HG03095 (cell line): ENCODE data around the gene ASB18.

ENCODE experiments used
- ATAC-seq: cut with Tn5 transposase; IDR thresholded peaks from one replicate; pipeline ENCODE4 v1.9.1; 2021; ENCODE audit warnings: moderate library complexity; ENCODE audit not compliant: unreplicated experiment

The ASB18 gene

GRCh38 chr2:236176951-236177350 is 87.3 kb downstream of the ASB18 start:
- no peak for ATAC-seq

- ATAC-seq = no peak
These were observed 87.8 kb downstream of the ASB18 start for GRCh38 chr2:236176417-236176816.

GRCh38 chr2:236175548-236176150 is 88.6 kb downstream of the ASB18 start:
- no peak for ATAC-seq

- ATAC-seq = no peak
These were observed 90.2 kb downstream of the ASB18 start for GRCh38 chr2:236173729-236174607.

- ATAC-seq = no peak
These were observed 91.0 kb downstream of the ASB18 start for GRCh38 chr2:236173036-236173728.

- no peak for ATAC-seq
These were observed 91.8 kb downstream of the ASB18 start for GRCh38 chr2:236172255-236173035.

- no peak for ATAC-seq
These were observed 92.4 kb downstream of the ASB18 start for GRCh38 chr2:236171680-236172254.

- ATAC-seq = no peak
These were observed 93.0 kb downstream of the ASB18 start for GRCh38 chr2:236171181-236171679.

GRCh38 chr2:236170590-236171165 is 93.5 kb downstream of the ASB18 start:
- ATAC-seq = no peak

- no peak for ATAC-seq
These were observed 94.2 kb downstream of the ASB18 start for GRCh38 chr2:236169741-236170589.

- ATAC-seq = no peak
These were observed 95.0 kb downstream of the ASB18 start for GRCh38 chr2:236169151-236169721.

- no peak for ATAC-seq
These were observed 95.8 kb downstream of the ASB18 start, which contains the start of gene GBX2 for GRCh38 chr2:236168110-236169080. GBX2 (minus strand) TSS chr2:236168386; CDS start chr2:236167971, 415 bp downstream.

GRCh38 chr2:236167297-236168109 is 96.7 kb downstream of the ASB18 start:
- no peak for ATAC-seq

GRCh38 chr2:236166796-236167296 is 97.4 kb downstream of the ASB18 start:
- no peak for ATAC-seq

- no peak for ATAC-seq
These were observed 98.1 kb downstream of the ASB18 start for GRCh38 chr2:236165842-236166795.
